HEK293 (cell line): ENCODE measurements around the gene FAM240B.

ENCODE experiments used
- CTCF ChIA-PET: fragments of 350-600 bp; formaldehyde crosslinking; extraction: SDS; loops from one replicate; lab custom pipeline; 2021; ENCODE audit warnings: antibody characterized with exemption; lab: Yijun Ruan, JAX
- POLR2A ChIA-PET: fragments of 300-600 bp; formaldehyde crosslinking; extraction: SDS; loops from one replicate; lab custom pipeline; 2020; ENCODE audit warnings: antibody characterized with exemption, inconsistent platforms; lab: Yijun Ruan, JAX
- H3K27ac ChIP-seq: fragments of 200-500 bp; sonication (Bioruptor generic); 2 replicates; pipeline ENCODE4 v1.5.1; 2014; ENCODE audit warnings: low read depth, low read length, control low read depth, inconsistent platforms; ENCODE audit errors: extremely low read depth
- H3K36me3 ChIP-seq, 2 experiments: fragments of 200-500 bp in 1 of 2; sonication (Bioruptor generic) in 1 of 2; 1 replicate in 1 of 2; 2 replicates in 1 of 2; pipeline ENCODE4 v1.5.1; 2014 to 2017; ENCODE audit warnings: inconsistent platforms in 2 of 2, low read length in 2 of 2; ENCODE audit not compliant: control insufficient read depth in 2 of 2, insufficient read depth in 1 of 2
- H3K4me1 ChIP-seq: fragments of 200-500 bp; sonication (Bioruptor generic); 2 replicates; pipeline ENCODE4 v1.5.1; 2014; ENCODE audit warnings: mild to moderate bottlenecking, low read length, inconsistent platforms; ENCODE audit not compliant: control insufficient read depth, insufficient read depth
- H3K4me3 ChIP-seq: 2 replicates; pipeline ENCODE4 v1.5.1; 2011; ENCODE audit warnings: low read depth, mild to moderate bottlenecking, control low read depth, low read length, moderate library complexity
- H3K9me3 ChIP-seq: fragments of 200-500 bp; sonication (Bioruptor generic); 2 replicates; pipeline ENCODE4 v1.5.1; 2014; ENCODE audit warnings: low read depth, low read length, inconsistent platforms; ENCODE audit not compliant: control insufficient read depth, insufficient read depth
- SP7 ChIP-seq: fragments of 450-650 bp; formaldehyde crosslinking; IDR thresholded peaks from 2 replicates; pipeline ENCODE4 v1.5.1; 2016; ENCODE audit warnings: missing biosample characterization, missing genetic modification characterization
- ZFHX2 ChIP-seq: fragments of 450-650 bp; formaldehyde crosslinking; conservative IDR thresholded peaks from 2 replicates; pipeline ENCODE4 v1.5.1; 2016; ENCODE audit warnings: missing biosample characterization, missing genetic modification characterization
- ZFP69B ChIP-seq: fragments of 450-650 bp; formaldehyde crosslinking; IDR thresholded peaks from 2 replicates; pipeline ENCODE4 v1.5.1; 2016; ENCODE audit warnings: missing biosample characterization, missing genetic modification characterization
- ZIC2 ChIP-seq: fragments of 450-650 bp; formaldehyde crosslinking; IDR thresholded peaks from 2 replicates; pipeline ENCODE4 v1.5.1; 2016; ENCODE audit warnings: missing biosample characterization, missing genetic modification characterization
- ZNF114 ChIP-seq: fragments of 450-650 bp; formaldehyde crosslinking; IDR thresholded peaks from 2 replicates; pipeline ENCODE4 v1.5.0; 2017; ENCODE audit warnings: missing biosample characterization, missing genetic modification characterization
- ZNF132 ChIP-seq: fragments of 450-650 bp; formaldehyde crosslinking; IDR thresholded peaks from 2 replicates; pipeline ENCODE4 v1.5.1; 2017; ENCODE audit warnings: missing biosample characterization, missing genetic modification characterization, borderline replicate concordance
- ZNF174 ChIP-seq: fragments of 450-650 bp; formaldehyde crosslinking; IDR thresholded peaks from 2 replicates; pipeline ENCODE4 v1.5.0; 2017; ENCODE audit warnings: missing biosample characterization, mild to moderate bottlenecking, missing genetic modification characterization
- ZNF19 ChIP-seq: fragments of 450-650 bp; formaldehyde crosslinking; IDR thresholded peaks from 2 replicates; pipeline ENCODE4; 2016; ENCODE audit warnings: missing biosample characterization, missing genetic modification characterization, low read depth
- ZNF350 ChIP-seq: fragments of 450-650 bp; formaldehyde crosslinking; IDR thresholded peaks from 2 replicates; pipeline ENCODE4 v1.5.0; 2017; ENCODE audit warnings: missing biosample characterization, mild to moderate bottlenecking, missing genetic modification characterization
- ZNF549 ChIP-seq: fragments of 450-650 bp; IDR thresholded peaks from 2 replicates; pipeline ENCODE4 v1.5.1; 2018; ENCODE audit warnings: missing biosample characterization, missing genetic modification characterization, mild to moderate bottlenecking, inconsistent platforms, moderate library complexity
- ZNF558 ChIP-seq: fragments of 450-650 bp; formaldehyde crosslinking; IDR thresholded peaks from 2 replicates; pipeline ENCODE4 v1.5.1; 2016; ENCODE audit warnings: missing biosample characterization, missing genetic modification characterization
- ZNF571 ChIP-seq: fragments of 450-650 bp; formaldehyde crosslinking; IDR thresholded peaks from 2 replicates; pipeline ENCODE4 v1.5.0; 2017; ENCODE audit warnings: missing biosample characterization, missing genetic modification characterization
- ZNF747 ChIP-seq: fragments of 450-650 bp; formaldehyde crosslinking; IDR thresholded peaks from 2 replicates; pipeline ENCODE4 v1.5.1; 2016; ENCODE audit warnings: missing biosample characterization, missing genetic modification characterization
- ZSCAN16 ChIP-seq: fragments of 450-650 bp; formaldehyde crosslinking; IDR thresholded peaks from 2 replicates; pipeline ENCODE4 v1.5.1; 2016; ENCODE audit warnings: missing biosample characterization, missing genetic modification characterization
- ZSCAN23 ChIP-seq: fragments of 450-650 bp; formaldehyde crosslinking; IDR thresholded peaks from 2 replicates; pipeline ENCODE4 v1.5.1; 2016; ENCODE audit warnings: missing biosample characterization, missing genetic modification characterization
- TF ChIP-seq, protein P1 (sequence below): fragments of 450-650 bp; formaldehyde crosslinking; IDR thresholded peaks from 2 replicates; pipeline ENCODE4; 2016; ENCODE audit warnings: missing biosample characterization, missing genetic modification characterization
- TF ChIP-seq, protein P2 (sequence below): fragments of 450-650 bp; formaldehyde crosslinking; IDR thresholded peaks from 2 replicates; pipeline ENCODE4 v1.5.1; 2016; ENCODE audit warnings: missing biosample characterization, missing genetic modification characterization
- TF ChIP-seq, protein P3 (sequence below): fragments of 450-650 bp; formaldehyde crosslinking; IDR thresholded peaks from 2 replicates; pipeline ENCODE4 v1.5.1; 2016; ENCODE audit warnings: missing biosample characterization, missing genetic modification characterization

Gene FAM240B

DNA sequence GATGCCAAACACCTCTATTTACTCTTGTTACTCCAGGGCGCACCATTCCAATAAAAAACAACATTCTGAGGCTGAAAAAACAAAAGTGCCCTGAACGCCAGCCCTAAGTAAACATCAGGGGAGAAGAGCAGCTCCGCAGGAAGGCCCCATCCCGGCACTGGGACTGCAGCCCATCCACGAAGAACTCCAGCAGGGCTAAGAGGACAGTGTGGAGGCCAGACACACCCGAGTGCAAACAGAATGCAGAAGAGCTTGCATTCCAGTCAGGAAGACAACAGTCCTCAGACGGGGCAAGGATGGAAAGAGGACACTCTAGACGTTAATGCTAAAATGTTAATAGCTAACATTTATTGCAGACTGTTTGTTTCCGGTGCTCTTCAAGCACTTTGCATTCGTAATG is 33.0 kb downstream of the FAM240B start:
- H3K36me3 ChIP-seq = no peaks in the 10 kb centered on the region
- no peak overlapping the region for H3K27ac ChIP-seq
- ChIA-PET CTCF (interaction anchor here (1.1 to 1.8 kb wide), 2 partner anchors 10 to 21 kb away, joined by 5 to 6 read pairs; no protein-coding TSS in a partner anchor), POLR2A (no interaction called here)
- no peaks in the 10 kb centered on the region for H3K9me3 ChIP-seq
- peak; percentile 62; the same call in 1 of the 2 replicates for TF ChIP-seq ZIC2 (tag by site-specific recombination)
- TF ChIP-seq ZNF132 (tag by site-specific recombination) = no peak
- no peak for TF ChIP-seq ZFHX2 (tag by site-specific recombination)
- H3K4me3 ChIP-seq = no peak overlapping the region
- H3K4me1 ChIP-seq = peaks cover 12% of the 10 kb centered on the region

DNA sequence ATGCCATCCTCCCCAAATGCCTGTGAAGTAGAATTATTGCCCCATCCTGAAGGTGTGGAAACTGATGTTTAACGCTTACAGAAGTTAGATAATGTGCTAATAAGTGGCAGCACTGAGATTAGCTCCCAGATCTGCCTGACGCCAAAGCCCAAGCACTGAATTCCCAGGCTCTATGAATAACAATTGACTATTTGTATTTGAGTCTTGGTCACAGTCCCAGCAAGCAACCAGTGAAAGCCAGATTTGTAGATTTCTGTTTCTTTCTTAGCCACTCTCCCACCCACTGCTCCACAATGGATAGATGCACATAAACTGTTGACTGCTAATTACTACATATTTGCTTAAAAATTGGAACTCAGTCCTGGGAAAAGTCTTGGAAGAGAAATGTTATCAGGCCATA is 34.4 kb downstream of the FAM240B start:
- Histone ChIP-seq H3K9me3 (no peaks in the 10 kb centered on the region), H3K36me3 (no peaks in the 10 kb centered on the region), H3K27ac (no peak overlapping the region), H3K4me1 (peaks cover 16% of the 10 kb centered on the region), H3K4me3 (no peak overlapping the region)
- POLR2A ChIA-PET = no interaction called here
- no peak for TF ChIP-seq ZNF174 (tag by site-specific recombination)
- TF ChIP-seq ZNF549 (tag by site-specific recombination) = no peak
- TF ChIP-seq SP7 (tag by site-specific recombination) = no peak
- TF ChIP-seq ZSCAN23 = no peak
- no peak for TF ChIP-seq ZNF19 (tag by site-specific recombination)
- no peak for TF ChIP-seq ZNF114 (tag by site-specific recombination)
- TF ChIP-seq, protein P1, sequence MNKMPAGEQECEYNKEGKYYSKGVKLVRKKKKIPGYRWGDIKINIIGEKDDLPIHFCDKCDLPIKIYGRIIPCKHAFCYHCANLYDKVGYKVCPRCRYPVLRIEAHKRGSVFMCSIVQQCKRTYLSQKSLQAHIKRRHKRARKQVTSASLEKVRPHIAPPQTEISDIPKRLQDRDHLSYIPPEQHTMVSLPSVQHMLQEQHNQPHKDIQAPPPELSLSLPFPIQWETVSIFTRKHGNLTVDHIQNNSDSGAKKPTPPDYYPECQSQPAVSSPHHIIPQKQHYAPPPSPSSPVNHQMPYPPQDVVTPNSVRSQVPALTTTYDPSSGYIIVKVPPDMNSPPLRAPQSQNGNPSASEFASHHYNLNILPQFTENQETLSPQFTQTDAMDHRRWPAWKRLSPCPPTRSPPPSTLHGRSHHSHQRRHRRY (tag by site-specific recombination) = no peak
- no peak for TF ChIP-seq ZNF350 (tag by site-specific recombination)
- no peak for TF ChIP-seq ZSCAN16 (tag by site-specific recombination)
- no peak for TF ChIP-seq ZNF571 (tag by site-specific recombination)
- TF ChIP-seq ZNF558 (tag by site-specific recombination) = no peak
- no peak for TF ChIP-seq ZNF747 (tag by site-specific recombination)
- TF ChIP-seq, protein P2, sequence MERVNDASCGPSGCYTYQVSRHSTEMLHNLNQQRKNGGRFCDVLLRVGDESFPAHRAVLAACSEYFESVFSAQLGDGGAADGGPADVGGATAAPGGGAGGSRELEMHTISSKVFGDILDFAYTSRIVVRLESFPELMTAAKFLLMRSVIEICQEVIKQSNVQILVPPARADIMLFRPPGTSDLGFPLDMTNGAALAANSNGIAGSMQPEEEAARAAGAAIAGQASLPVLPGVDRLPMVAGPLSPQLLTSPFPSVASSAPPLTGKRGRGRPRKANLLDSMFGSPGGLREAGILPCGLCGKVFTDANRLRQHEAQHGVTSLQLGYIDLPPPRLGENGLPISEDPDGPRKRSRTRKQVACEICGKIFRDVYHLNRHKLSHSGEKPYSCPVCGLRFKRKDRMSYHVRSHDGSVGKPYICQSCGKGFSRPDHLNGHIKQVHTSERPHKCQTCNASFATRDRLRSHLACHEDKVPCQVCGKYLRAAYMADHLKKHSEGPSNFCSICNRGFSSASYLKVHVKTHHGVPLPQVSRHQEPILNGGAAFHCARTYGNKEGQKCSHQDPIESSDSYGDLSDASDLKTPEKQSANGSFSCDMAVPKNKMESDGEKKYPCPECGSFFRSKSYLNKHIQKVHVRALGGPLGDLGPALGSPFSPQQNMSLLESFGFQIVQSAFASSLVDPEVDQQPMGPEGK (tag by site-specific recombination) = no peak
- TF ChIP-seq ZFP69B = no peak
- TF ChIP-seq, protein P3, sequence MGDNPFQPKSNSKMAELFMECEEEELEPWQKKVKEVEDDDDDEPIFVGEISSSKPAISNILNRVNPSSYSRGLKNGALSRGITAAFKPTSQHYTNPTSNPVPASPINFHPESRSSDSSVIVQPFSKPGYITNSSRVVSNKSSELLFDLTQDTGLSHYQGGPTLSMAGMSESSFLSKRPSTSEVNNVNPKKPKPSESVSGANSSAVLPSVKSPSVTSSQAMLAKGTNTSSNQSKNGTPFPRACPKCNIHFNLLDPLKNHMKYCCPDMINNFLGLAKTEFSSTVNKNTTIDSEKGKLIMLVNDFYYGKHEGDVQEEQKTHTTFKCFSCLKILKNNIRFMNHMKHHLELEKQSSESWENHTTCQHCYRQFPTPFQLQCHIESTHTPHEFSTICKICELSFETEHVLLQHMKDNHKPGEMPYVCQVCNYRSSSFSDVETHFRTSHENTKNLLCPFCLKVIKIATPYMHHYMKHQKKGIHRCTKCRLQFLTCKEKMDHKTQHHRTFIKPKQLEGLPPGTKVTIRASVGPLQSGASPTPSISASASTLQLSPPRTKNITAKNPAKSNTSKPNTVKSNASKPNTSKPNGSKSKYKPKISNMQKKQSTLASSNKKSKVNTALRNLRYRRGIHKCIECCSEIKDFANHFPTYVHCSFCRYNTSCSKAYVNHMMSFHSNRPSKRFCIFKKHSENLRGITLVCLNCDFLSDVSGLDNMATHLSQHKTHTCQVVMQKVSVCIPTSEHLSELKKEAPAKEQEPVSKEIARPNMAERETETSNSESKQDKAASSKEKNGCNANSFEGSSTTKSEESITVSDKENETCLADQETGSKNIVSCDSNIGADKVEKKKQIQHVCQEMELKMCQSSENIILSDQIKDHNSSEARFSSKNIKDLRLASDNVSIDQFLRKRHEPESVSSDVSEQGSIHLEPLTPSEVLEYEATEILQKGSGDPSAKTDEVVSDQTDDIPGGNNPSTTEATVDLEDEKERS (tag by site-specific recombination) = no peak
- CTCF ChIA-PET = interaction anchor here (1.0 to 1.3 kb wide), 2 partner anchors 10 to 43 kb away, joined by 3 read pairs; no protein-coding TSS in a partner anchor
